ENCODE data around the gene SYT7. TPM values are rescaled to one million over a fixed set of nuclear protein-coding genes. Genes with fewer than 3 reads are reported as not detected.
"Not testable (repeated sequence)": the region's sequence is repeated elsewhere in the genome, so short reads cannot be mapped to it uniquely, and the experiment has no call there.

The SYT7 gene
- total RNA-seq, 1 experiment from 2014 or later: 9.9 TPM

GRCh38 chr11:61488651-61489291, 92.1 kb downstream of the SYT7 start:
- no peaks in the 10 kb centered on the region for H3K27me3 ChIP-seq
- DNase-seq: no peak
- H3K4me3 ChIP-seq: no peak overlapping the region
- H3K36me3 ChIP-seq: no peaks in the 10 kb centered on the region
- H3K9me3 ChIP-seq: no peaks in the 10 kb centered on the region

DNA sequence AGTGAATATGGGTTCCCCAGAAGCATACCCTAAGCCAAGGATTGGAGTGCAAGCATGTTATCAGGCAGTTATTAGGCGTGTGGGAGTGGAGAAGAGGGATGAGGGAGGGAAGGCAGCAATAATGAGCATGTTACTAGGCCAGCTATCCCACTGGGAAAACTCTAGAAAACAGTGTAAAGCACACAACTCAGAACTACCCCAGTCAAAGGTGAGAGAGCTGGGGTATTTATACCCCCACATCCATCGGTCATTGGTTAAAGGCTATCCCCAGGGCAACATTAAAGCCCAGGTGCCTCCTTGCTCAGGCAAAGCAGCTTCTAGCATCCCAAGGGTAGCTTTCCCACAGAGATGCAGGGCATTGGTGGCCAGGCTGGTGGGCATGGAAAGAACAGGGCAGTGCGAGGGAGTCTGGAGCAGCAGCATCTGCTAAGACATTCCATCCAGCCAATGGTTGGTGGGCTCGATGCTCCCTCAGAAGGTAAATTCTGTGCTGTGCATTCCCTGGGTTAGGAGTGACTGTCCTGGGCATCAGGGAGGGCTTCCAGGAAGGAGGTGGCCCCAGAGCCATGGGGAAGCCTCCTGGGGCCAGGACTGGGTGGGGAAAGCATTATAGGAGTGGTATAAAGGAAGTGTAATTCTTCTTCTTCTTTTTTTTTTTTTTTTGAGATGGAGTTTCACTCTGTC, 93.4 kb downstream of the SYT7 start:
- no peaks in the 10 kb centered on the region for H3K36me3 ChIP-seq
- H3K4me3 ChIP-seq: no peak overlapping the region
- H3K27me3 ChIP-seq: no peaks in the 10 kb centered on the region
- no peak for DNase-seq
- no peaks in the 10 kb centered on the region for H3K9me3 ChIP-seq

DNA sequence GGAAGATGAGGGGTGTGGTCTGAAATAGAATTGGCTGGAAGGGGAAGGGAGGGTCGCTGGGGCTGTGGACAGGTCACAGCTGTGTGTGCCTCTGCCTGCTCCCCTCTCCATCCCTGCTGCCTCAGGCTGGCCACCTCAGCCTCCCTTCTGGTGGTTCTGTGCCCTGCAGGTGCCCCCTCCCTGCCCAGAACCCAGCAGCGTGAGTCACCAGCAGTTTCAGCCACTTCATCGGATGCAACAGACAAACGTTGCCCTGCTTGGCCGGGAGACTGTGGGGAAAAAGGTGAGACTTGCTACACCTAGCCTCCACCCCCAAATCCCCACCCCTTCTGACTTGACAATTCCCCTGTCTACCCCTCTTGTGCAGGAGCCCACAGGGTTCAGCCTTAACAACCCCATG, 94.1 kb downstream of the SYT7 start:
- Histone ChIP-seq H3K4me3 (no peak overlapping the region), H3K9me3 (no peaks in the 10 kb centered on the region), H3K36me3 (no peaks in the 10 kb centered on the region), H3K27me3 (no peaks in the 10 kb centered on the region)
- DNase-seq: no peak

DNA sequence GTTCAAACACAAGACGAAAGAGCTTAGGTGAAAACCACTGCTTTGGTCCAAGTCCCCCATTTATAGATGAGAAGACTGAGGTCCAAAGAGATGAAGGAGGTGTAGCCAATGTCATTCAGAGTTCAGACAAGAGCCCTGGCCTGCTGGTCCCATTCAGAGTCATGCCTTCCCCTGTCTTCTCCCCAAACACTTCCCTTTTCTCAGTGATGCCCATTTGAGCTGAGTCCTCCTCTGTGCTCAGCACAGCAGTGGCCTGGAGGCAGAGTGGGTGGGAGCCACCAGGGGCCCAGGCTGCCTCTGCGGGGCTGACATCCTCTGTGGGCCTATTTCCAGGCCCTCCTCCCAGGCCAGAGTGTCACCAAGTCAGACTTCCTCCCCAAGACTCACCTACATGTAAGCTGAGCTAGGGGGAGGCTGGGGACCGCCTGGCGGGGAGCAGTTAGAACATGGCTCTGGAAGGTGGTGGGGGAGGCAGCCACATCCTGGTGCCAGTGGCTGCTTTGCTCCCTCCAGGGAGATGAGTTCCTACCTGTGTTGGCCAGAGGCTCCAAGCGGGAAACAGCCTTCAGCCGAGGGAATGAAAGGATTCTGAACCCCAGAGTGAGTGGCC, 94.8 kb downstream of the SYT7 start:
- DNase-seq: no peak
- no peaks in the 10 kb centered on the region for H3K36me3 ChIP-seq

DNA sequence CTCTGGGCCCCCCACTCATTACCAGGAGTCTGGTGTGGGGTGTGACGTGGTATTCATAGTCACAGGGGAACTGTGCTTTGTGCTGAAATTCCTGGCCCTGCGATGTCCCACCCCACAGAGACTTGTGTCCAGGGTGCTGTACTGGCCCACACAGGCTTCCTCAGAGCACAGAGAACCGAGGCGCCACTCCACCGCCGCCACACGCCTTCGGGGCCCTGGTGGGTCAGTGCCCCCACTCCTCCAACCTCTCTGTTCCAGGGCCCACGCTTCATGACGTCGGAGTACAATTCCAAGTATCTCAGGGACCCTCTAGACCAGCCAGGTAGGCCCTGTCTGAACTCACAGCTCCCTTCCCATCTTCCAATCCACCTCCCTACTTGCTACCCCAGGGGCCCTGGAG, 95.8 kb downstream of the SYT7 start:
- Histone ChIP-seq H3K27me3 (no peaks in the 10 kb centered on the region), H3K4me3 (no peak overlapping the region), H3K9me3 (no peaks in the 10 kb centered on the region), H3K36me3 (no peaks in the 10 kb centered on the region)
- DNase-seq: no peak

More for the DNA sequence above, 94.8 kb downstream of the SYT7 start:
- Histone ChIP-seq H3K4me3 (no peak overlapping the region), H3K9me3 (no peaks in the 10 kb centered on the region), H3K27me3 (no peaks in the 10 kb centered on the region)

- Histone ChIP-seq H3K36me3 (no peaks in the 10 kb centered on the region), H3K9me3 (no peaks in the 10 kb centered on the region), H3K27me3 (no peaks in the 10 kb centered on the region), H3K4me3 (no peak overlapping the region)
- DNase-seq: no peak
Observed at GRCh38 chr11:61484541-61484940, 96.3 kb downstream of the SYT7 start.

DNA sequence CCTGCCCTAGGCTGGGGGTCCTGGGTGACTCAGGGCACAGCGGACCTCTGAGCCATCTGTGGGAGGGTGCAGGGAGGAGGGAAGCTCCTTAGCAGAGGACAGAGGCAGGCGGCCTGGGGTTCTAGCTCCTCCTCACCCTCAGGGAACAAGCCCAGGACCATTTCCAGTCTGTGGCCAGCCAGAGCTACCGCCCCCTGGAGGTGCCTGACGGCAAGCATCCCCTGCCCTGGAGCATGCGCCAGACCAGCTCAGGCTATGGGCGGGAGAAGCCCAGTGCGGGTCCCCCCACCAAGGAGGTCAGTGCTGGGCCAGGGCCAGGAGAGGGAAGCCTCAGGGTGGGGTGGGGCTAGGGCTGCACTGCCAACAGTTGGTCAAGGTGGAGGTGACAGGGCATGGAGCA, 98.4 kb downstream of the SYT7 start:
- Histone ChIP-seq H3K9me3 (no peaks in the 10 kb centered on the region), H3K4me3 (no peak overlapping the region), H3K27me3 (no peaks in the 10 kb centered on the region), H3K36me3 (no peaks in the 10 kb centered on the region)
- no peak for DNase-seq

DNA sequence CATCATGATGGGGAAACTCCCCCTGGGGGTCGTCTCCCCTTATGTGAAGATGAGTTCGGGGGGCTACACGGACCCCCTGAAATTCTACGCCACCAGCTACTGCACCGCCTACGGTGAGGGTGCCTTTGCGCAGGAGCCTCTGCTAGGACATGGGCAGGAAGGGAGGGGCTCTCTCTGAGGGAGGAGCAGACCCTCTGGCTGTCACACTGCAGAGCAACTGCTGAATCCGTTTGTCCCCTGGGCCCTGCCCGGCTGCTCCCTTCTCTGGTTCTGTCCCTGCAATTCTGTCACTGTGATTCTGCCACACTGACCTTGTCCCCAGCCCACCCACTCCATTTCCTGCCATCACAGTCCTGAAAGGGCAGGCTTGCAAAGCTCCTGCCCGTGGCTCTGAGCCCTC, 99.1 kb downstream of the SYT7 start:
- no peak for DNase-seq
- Histone ChIP-seq H3K4me3 (no peak overlapping the region), H3K36me3 (no peaks in the 10 kb centered on the region), H3K27me3 (no peaks in the 10 kb centered on the region), H3K9me3 (no peaks in the 10 kb centered on the region)

DNA sequence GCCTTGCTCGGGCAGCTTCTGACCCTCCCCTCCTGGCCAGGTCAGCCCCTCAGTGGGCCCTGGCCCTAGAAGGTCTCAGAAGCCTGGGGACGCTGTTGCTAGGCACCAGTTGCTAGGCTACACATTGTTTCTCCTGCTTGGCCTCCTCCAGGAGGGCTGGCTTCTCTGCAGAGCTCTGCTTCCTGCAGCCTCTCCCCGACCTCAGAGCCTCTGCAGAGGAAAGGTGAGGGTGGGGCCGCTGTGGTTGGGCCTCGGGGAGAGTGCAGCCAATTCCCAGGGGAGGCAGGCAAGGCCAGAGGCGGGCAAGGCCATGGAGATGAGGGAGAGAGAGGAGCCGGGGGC, 99.9 kb downstream of the SYT7 start:
- H3K4me3 ChIP-seq: no peak overlapping the region
- DNase-seq: no peak

GRCh38 chr11:61480261-61480993, 100.4 kb downstream of the SYT7 start:
- Histone ChIP-seq H3K4me3 (no peak overlapping the region), H3K27me3 (no peaks in the 10 kb centered on the region), H3K9me3 (no peaks in the 10 kb centered on the region), H3K36me3 (no peaks in the 10 kb centered on the region)
- no peak for DNase-seq

More for the DNA sequence above, 99.9 kb downstream of the SYT7 start:
- H3K36me3 ChIP-seq: no peaks in the 10 kb centered on the region
- H3K9me3 ChIP-seq: no peaks in the 10 kb centered on the region
- no peaks in the 10 kb centered on the region for H3K27me3 ChIP-seq

- not testable (repeated sequence) for H3K27me3 ChIP-seq, H3K36me3 ChIP-seq, H3K4me3 ChIP-seq, DNase-seq, H3K9me3 ChIP-seq
Observed at GRCh38 chr11:61479360-61480058, 101.4 kb downstream of the SYT7 start.

DNA sequence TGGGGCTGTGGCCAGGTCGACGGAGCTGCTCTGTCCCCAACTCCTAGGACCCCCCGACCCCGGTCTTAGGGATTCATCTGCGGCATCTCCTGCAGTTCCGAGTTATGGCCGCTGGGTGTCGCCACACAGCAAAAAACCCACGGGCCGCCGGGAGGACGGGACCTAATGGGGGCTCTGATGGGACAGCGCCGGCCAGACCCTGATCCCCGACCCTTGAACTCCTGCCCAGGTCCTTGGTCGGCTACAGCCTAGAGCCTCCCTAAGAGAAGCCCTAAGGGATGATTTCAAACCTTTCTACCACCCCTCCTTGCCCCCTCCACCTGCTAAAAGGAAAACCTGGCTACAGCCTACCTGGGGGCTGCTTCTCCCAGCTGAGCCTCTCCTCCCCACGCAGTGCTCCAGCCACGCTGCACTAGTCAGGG, 103.1 kb downstream of the SYT7 start:
- Histone ChIP-seq H3K36me3 (peaks cover 4% of the 10 kb centered on the region), H3K4me3 (no peak overlapping the region)
- no peak for DNase-seq

DNA sequence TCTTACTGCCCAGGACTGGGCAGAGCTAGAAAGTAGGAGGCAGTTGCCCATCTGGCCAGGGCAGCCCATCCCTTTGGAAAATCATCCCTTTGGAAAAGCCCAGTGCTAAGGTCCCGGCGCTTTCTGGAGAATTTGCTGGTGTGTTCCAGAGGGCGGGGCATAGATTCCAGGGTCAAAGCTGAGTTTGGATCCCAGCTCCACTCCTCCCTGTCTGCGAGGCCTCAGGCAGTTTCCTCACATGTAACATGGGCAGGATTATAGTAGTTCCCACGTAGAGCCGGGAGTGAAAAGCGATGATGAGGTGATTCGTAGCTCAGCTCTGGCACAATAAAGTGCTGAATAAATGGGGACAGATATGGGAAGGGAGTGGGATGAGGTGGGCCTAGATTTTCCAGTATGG, 103.8 kb downstream of the SYT7 start:
- Histone ChIP-seq H3K36me3 (peaks cover 4% of the 10 kb centered on the region), H3K9me3 (peaks cover 4% of the 10 kb centered on the region; the same call in 1 of the 2 replicates), H3K27me3 (no peaks in the 10 kb centered on the region), H3K4me3 (no peak overlapping the region)
- DNase-seq: no peak

More for the DNA sequence above, 103.1 kb downstream of the SYT7 start:
- no peaks in the 10 kb centered on the region for H3K27me3 ChIP-seq
- H3K9me3 ChIP-seq: peaks cover 4% of the 10 kb centered on the region; the same call in 1 of the 2 replicates

DNA sequence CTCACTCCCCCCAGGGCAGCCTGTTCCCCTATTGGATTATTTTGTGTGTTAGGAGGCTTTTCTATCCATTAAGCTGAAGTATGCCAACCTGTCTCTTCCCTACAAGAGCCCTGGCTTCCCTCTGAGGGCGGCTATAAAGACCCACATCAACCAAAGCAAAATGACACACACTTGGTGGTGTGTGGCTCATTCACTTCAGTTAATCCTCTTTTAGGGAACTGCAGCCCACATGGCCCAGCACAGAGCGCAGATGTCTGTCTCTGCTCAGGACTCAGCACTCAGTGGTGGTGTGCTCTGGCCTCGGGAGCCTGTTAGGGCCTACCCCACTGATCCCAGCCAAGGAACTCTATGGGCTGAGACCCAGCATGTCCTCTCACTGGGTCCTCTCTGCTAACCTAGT, 104.5 kb downstream of the SYT7 start:
- DNase-seq: no peak
- H3K27me3 ChIP-seq: no peaks in the 10 kb centered on the region
- peaks cover 4% of the 10 kb centered on the region; the same call in 1 of the 2 replicates for H3K9me3 ChIP-seq
- peaks cover 4% of the 10 kb centered on the region for H3K36me3 ChIP-seq
- H3K4me3 ChIP-seq: no peak overlapping the region

- H3K27me3 ChIP-seq: no peaks in the 10 kb centered on the region
- no peak for DNase-seq
- H3K36me3 ChIP-seq: peaks cover 10% of the 10 kb centered on the region
- H3K9me3 ChIP-seq: peaks cover 4% of the 10 kb centered on the region; the same call in 1 of the 2 replicates
- H3K4me3 ChIP-seq: no peak overlapping the region
Observed at GRCh38 chr11:61475433-61475832, 105.4 kb downstream of the SYT7 start.

- H3K27me3 ChIP-seq: no peaks in the 10 kb centered on the region
- H3K36me3 ChIP-seq: peaks cover 10% of the 10 kb centered on the region
- H3K4me3 ChIP-seq: no peak overlapping the region
- DNase-seq: no peak
- peaks cover 4% of the 10 kb centered on the region; the same call in 1 of the 2 replicates for H3K9me3 ChIP-seq
Observed at GRCh38 chr11:61474013-61474643, 106.7 kb downstream of the SYT7 start.
